Esophagus squamous epithelium (tissue), 4 donors: ENCODE data around the gene RGS4.

ENCODE experiments used
- POLR2A ChIP-seq, 4 donors: fragments of 450-650 bp; IDR thresholded peaks; one replicate each; pipeline ENCODE4 v1.6.1; 2017; ENCODE audit warnings: antibody characterized with exemption in 4 of 4, mild to moderate bottlenecking in 4 of 4, moderate library complexity in 3 of 4
- TF ChIP-seq, protein P1 (sequence below), 6 experiments: fragments of 450-650 bp in 4 of 6; fragments of 200-600 bp in 2 of 6; sonication (generic) in 2 of 6; IDR thresholded peaks; one replicate each; pipeline ENCODE4 v1.5.1; 2016 to 2019; ENCODE audit warnings: antibody characterized with exemption in 6 of 6, mild to moderate bottlenecking in 4 of 6, moderate library complexity in 4 of 6

DNA sequence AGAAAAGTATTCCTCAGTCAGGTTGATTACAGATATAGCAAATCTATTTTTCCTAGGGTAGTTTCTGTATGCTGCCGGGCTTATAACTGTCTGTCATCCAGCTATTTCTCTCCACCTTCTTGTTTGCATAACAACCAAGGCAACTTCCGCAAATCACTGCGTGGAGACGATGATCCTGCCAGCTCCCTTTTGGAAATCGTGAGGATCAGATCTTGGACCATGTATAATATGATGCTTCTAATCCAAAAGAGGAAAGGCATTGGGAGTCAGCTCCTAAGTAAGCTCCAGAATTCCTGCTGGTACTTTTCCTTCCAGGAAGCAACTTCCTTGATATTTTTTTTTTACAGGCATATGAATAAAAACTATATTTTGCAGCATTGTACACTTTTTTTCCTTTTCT lies 445 bp upstream of the RGS4 start:
- TF ChIP-seq, protein P1, sequence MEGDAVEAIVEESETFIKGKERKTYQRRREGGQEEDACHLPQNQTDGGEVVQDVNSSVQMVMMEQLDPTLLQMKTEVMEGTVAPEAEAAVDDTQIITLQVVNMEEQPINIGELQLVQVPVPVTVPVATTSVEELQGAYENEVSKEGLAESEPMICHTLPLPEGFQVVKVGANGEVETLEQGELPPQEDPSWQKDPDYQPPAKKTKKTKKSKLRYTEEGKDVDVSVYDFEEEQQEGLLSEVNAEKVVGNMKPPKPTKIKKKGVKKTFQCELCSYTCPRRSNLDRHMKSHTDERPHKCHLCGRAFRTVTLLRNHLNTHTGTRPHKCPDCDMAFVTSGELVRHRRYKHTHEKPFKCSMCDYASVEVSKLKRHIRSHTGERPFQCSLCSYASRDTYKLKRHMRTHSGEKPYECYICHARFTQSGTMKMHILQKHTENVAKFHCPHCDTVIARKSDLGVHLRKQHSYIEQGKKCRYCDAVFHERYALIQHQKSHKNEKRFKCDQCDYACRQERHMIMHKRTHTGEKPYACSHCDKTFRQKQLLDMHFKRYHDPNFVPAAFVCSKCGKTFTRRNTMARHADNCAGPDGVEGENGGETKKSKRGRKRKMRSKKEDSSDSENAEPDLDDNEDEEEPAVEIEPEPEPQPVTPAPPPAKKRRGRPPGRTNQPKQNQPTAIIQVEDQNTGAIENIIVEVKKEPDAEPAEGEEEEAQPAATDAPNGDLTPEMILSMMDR (IDR thresholded peaks at IDR 0.05), result no peak
- no peak for TF ChIP-seq POLR2A (IDR thresholded peaks at IDR 0.05)
